A549 (cell line): ENCODE data around the gene INSL3. TPM values are rescaled to one million over a fixed set of nuclear protein-coding genes. Genes with fewer than 3 reads are reported as not detected.

Experiments used
- ATAC-seq, 2 experiments: fragments of 200-7000 bp in 1 of 2; fragments of >200 bp in 1 of 2; cut with Nextera tagmentation in 1 of 2; cut with Tn5 transposase in 1 of 2; 3 replicates each; pipeline versions ENCODE4 v1.8.0 to v1.9.1; 2018 to 2020; ENCODE audit warnings: mild to moderate bottlenecking in 1 of 2, moderate library complexity in 1 of 2
- CTCF ChIA-PET: fragments of 300-600 bp; sonication (Branson Sonifier 250); formaldehyde crosslinking; extraction: SDS; loops from one replicate; lab custom pipeline; 2021; ENCODE audit warnings: antibody characterized with exemption, inconsistent platforms; lab: Yijun Ruan, JAX
- POLR2A ChIA-PET: fragments of 350-600 bp; formaldehyde crosslinking; extraction: SDS; loops from one replicate; lab custom pipeline; 2021; ENCODE audit warnings: antibody characterized with exemption, inconsistent platforms; lab: Yijun Ruan, JAX
- DNase-seq, 2 experiments: peaks; one replicate each; pipeline versions ENCODE4 v3.0.0 to v3.0.0-alpha.2; 2011 to 2016; ENCODE audit warnings: low read depth in 1 of 2, low spot score in 1 of 2
- FAIRE-seq: peaks from 2 replicates; lab custom pipeline; 2011; peaks lifted over from hg19 to GRCh38; lab: Jason Lieb, UNC
- H3K27ac ChIP-seq, 2 experiments: fragments of >200 bp; sonication (Bioruptor Twin); formaldehyde crosslinking; 3 replicates each; pipeline ENCODE4 v1.5.1; 2016 to 2017
- H3K4me1 ChIP-seq: fragments of >200 bp; sonication (Bioruptor Twin); formaldehyde crosslinking; 3 replicates; pipeline ENCODE4 v1.6.1; 2016
- H3K4me2 ChIP-seq: fragments of >200 bp; sonication (Bioruptor Twin); formaldehyde crosslinking; 3 replicates; pipeline ENCODE4 v1.6.1; 2016
- H3K4me3 ChIP-seq: fragments of >200 bp; sonication (Bioruptor Twin); formaldehyde crosslinking; 3 replicates; pipeline ENCODE4 v1.5.1; 2016
- H3K9me3 ChIP-seq: fragments of >200 bp; sonication (Bioruptor Twin); formaldehyde crosslinking; 3 replicates; pipeline ENCODE4 v1.6.1; 2016
- BHLHE40 ChIP-seq: IDR thresholded peaks from 2 replicates; pipeline ENCODE4 v1.6.1; 2012; ENCODE audit warnings: low read depth, low read length, inconsistent platforms
- CBX2 ChIP-seq: fragments of 200-600 bp; sonication (generic); IDR thresholded peaks from 2 replicates; pipeline ENCODE4 v1.6.1; 2016; ENCODE audit warnings: low read depth, mild to moderate bottlenecking, borderline replicate concordance
- CHD2 ChIP-seq: fragments of 150-350 bp; IDR thresholded peaks from 2 replicates; pipeline ENCODE4 v1.6.1; 2014; ENCODE audit warnings: low read length; ENCODE audit not compliant: partially characterized antibody
- CHD4 ChIP-seq: fragments of 200-600 bp; sonication (generic); IDR thresholded peaks from 2 replicates; pipeline ENCODE4 v1.6.1; 2016; ENCODE audit warnings: antibody characterized with exemption, mild to moderate bottlenecking, borderline replicate concordance
- CTCF ChIP-seq: fragments of >200 bp; sonication (Bioruptor Twin); formaldehyde crosslinking; IDR thresholded peaks from 3 replicates; pipeline ENCODE4 v1.5.1; 2016
- E2F6 ChIP-seq: IDR thresholded peaks from 2 replicates; pipeline ENCODE4 v1.6.1; 2012; ENCODE audit warnings: low read depth, borderline replicate concordance
- EHMT2 ChIP-seq: fragments of 200-600 bp; sonication (generic); IDR thresholded peaks from 2 replicates; pipeline ENCODE4 v1.6.1; 2016; ENCODE audit warnings: antibody characterized with exemption, low read depth, mild to moderate bottlenecking, moderate library complexity
- ELK1 ChIP-seq: fragments of 150-350 bp; IDR thresholded peaks from 2 replicates; pipeline ENCODE4 v1.6.1; 2014; ENCODE audit warnings: low read depth, mild to moderate bottlenecking, low read length
- EP300 ChIP-seq, 2 experiments: fragments of >200 bp; sonication (Bioruptor Twin); formaldehyde crosslinking; IDR thresholded peaks; 2 replicates in 1 of 2; 3 replicates in 1 of 2; pipeline ENCODE4 v1.6.1; 2016 to 2017
- ESRRA ChIP-seq: fragments of 150-350 bp; IDR thresholded peaks from 2 replicates; pipeline ENCODE4 v1.6.1; 2014; ENCODE audit warnings: mild to moderate bottlenecking, low read length, borderline replicate concordance
- FOSB ChIP-seq: fragments of 250-450 bp; sonication (Bioruptor Pico); IDR thresholded peaks from 2 replicates; pipeline ENCODE4 v1.5.0; 2020; ENCODE audit warnings: mild to moderate bottlenecking, moderate library complexity
- GATA3 ChIP-seq: IDR thresholded peaks from 2 replicates; pipeline ENCODE4 v1.6.1; 2012; ENCODE audit warnings: borderline replicate concordance
- HEYL ChIP-seq: fragments of 250-450 bp; sonication (Bioruptor Pico); IDR thresholded peaks from 2 replicates; pipeline ENCODE4 v1.8.0; 2021; ENCODE audit warnings: mild to moderate bottlenecking, moderate library complexity
- HOXB13 ChIP-seq: fragments of 250-450 bp; sonication (Bioruptor Pico); IDR thresholded peaks from 2 replicates; pipeline ENCODE4 v1.5.0; 2020; ENCODE audit warnings: low read depth, mild to moderate bottlenecking, moderate library complexity
- JUN ChIP-seq, 2 experiments: fragments of >200 bp; sonication (Bioruptor Twin); formaldehyde crosslinking; IDR thresholded peaks; 2 replicates in 1 of 2; 3 replicates in 1 of 2; pipeline ENCODE4 v1.6.1; 2016 to 2017
- KDM1A ChIP-seq: fragments of 200-600 bp; sonication (generic); IDR thresholded peaks from 2 replicates; pipeline ENCODE4 v1.6.1; 2016; ENCODE audit warnings: low read depth, mild to moderate bottlenecking
- KDM5A ChIP-seq: fragments of 200-600 bp; sonication (generic); IDR thresholded peaks from 2 replicates; pipeline ENCODE4 v1.6.1; 2016; ENCODE audit warnings: antibody characterized with exemption, mild to moderate bottlenecking
- MAX ChIP-seq: IDR thresholded peaks from 2 replicates; pipeline ENCODE4 v1.6.1; 2012
- NPAS2 ChIP-seq: fragments of 250-450 bp; sonication (Bioruptor Pico); IDR thresholded peaks from 2 replicates; pipeline ENCODE4 v1.8.0; 2022; ENCODE audit warnings: mild to moderate bottlenecking, moderate library complexity, borderline replicate concordance
- NR3C1 ChIP-seq: fragments of >200 bp; sonication (Bioruptor Twin); formaldehyde crosslinking; IDR thresholded peaks from 3 replicates; pipeline ENCODE4 v1.6.1; 2017
- RAD21 ChIP-seq, 2 experiments: fragments of >200 bp in 1 of 2; sonication (Bioruptor Twin) in 1 of 2; formaldehyde crosslinking in 1 of 2; IDR thresholded peaks in 1 of 2; conservative IDR thresholded peaks in 1 of 2; 2 replicates in 1 of 2; 3 replicates in 1 of 2; pipeline ENCODE4 v1.6.1; 2012 to 2018; ENCODE audit warnings: inconsistent platforms in 1 of 2
- RARB ChIP-seq: fragments of 250-450 bp; sonication (Bioruptor Pico); IDR thresholded peaks from 2 replicates; pipeline ENCODE4 v1.8.0; 2021; ENCODE audit warnings: mild to moderate bottlenecking, moderate library complexity
- RNF2 ChIP-seq: fragments of 200-600 bp; sonication (generic); IDR thresholded peaks from 2 replicates; pipeline ENCODE4 v1.6.1; 2016; ENCODE audit warnings: low read depth, mild to moderate bottlenecking, antibody characterized with exemption, moderate library complexity, borderline replicate concordance
- SMC3 ChIP-seq: fragments of >200 bp; sonication (Bioruptor Twin); formaldehyde crosslinking; IDR thresholded peaks from 3 replicates; pipeline ENCODE4 v1.6.1; 2018; ENCODE audit warnings: inconsistent platforms
- SREBF2 ChIP-seq: fragments of 450-650 bp; IDR thresholded peaks from 2 replicates; pipeline ENCODE4 v1.6.1; 2014; ENCODE audit warnings: mild to moderate bottlenecking, moderate library complexity
- TP53 ChIP-seq: fragments of 250-450 bp; sonication (Bioruptor Pico); IDR thresholded peaks from 2 replicates; pipeline ENCODE4 v1.5.0; 2021; ENCODE audit warnings: mild to moderate bottlenecking, moderate library complexity
- ZFP36 ChIP-seq: fragments of 450-650 bp; IDR thresholded peaks from 2 replicates; pipeline ENCODE4 v1.6.1; 2014; ENCODE audit warnings: borderline replicate concordance; ENCODE audit not compliant: partially characterized antibody
- ZSCAN20 ChIP-seq: fragments of 250-450 bp; sonication (Bioruptor Pico); IDR thresholded peaks from 2 replicates; pipeline ENCODE4 v1.8.0; 2022; ENCODE audit warnings: mild to moderate bottlenecking, moderate library complexity
- WGBS: methylation state at CpG from one replicate; pipeline ENCODE4 v1.1.6; 2017; ENCODE audit errors: missing lambda C conversion rate; 5-methylcytosine and 5-hydroxymethylcytosine counted together
- polyA plus RNA-seq, 4 experiments: library from polyadenylated mRNA; depleted of rRNA in 3 of 4; stranded (reverse); fragments of >200 nt; fragmentation: RNase III in 1 of 4; extraction: RNeasy Plus Mini Kit Qiagen cat#74134 plus additional on column Dnase treatment in 1 of 4; gene quantifications; 2 replicates in 3 of 4; 3 replicates in 1 of 4; pipeline ENCODE4 v1.2.3, GENCODE V29; 2011 to 2017
- TF ChIP-seq, protein P1 (sequence below): fragments of >200 bp; sonication (Bioruptor Twin); formaldehyde crosslinking; IDR thresholded peaks from 3 replicates; pipeline ENCODE4 v1.6.1; 2016

INSL3 gene
- polyA plus RNA-seq, 2 of the 4 experiments (the other 2 are of a cell fraction) = 0.25 to 0.27 TPM

DNA sequence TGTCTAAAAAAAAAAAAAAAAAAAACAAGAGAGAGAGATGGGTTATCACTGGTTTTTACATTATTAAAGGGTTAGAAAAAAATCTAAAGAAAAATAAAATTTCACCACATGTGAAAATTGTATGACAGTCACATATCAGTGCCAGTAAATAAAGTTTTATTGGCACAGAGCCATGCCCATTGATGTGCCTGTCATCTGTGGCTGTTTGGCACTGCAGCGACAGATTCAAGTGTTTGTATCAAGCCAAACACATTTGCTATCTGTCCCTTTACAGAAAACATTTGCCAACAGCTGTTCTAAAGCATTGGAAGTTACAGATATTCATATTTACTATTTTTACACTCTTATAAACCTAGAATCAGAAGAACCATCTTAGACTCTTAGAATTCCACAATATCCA, 53.8 kb downstream of the INSL3 start:
- DNase-seq (no peak), ATAC-seq (no peak), FAIRE-seq (no peak)
- 74% methylated on average over 1 of the region's 1 CpG for WGBS
- POLR2A ChIA-PET = no interaction called here
- Histone ChIP-seq H3K9me3 (no peaks in the 10 kb centered on the region), H3K27ac (peak overlapping the region; percentile 84 to 94; a peak in 5 of 6 replicates), H3K4me1 (peaks cover 28% of the 10 kb centered on the region), H3K4me3 (no peak overlapping the region), H3K4me2 (peak overlapping the region; percentile 87; the same call in 1 of the 3 replicates)
- TF ChIP-seq NPAS2 (CRISPR knock-in tag) (no peak), ELK1 (no peak), HEYL (CRISPR knock-in tag) (no peak), CBX2 (no peak), TP53 (no peak), RARB (no peak), MAX (no peak), E2F6 (no peak), FOSB (CRISPR knock-in tag) (no peak), KDM1A (no peak), ESRRA (no peak), RNF2 (no peak), ZSCAN20 (no peak), HOXB13 (CRISPR knock-in tag) (no peak), CHD4 (no peak)
- CTCF ChIA-PET = interaction anchor here (0.8 to 3.3 kb wide), 25 partner anchors 8 to 463 kb away, joined by 3 to 29 read pairs (median 5); partner anchors contain the start of genes FCHO1 and MRPL34

DNA sequence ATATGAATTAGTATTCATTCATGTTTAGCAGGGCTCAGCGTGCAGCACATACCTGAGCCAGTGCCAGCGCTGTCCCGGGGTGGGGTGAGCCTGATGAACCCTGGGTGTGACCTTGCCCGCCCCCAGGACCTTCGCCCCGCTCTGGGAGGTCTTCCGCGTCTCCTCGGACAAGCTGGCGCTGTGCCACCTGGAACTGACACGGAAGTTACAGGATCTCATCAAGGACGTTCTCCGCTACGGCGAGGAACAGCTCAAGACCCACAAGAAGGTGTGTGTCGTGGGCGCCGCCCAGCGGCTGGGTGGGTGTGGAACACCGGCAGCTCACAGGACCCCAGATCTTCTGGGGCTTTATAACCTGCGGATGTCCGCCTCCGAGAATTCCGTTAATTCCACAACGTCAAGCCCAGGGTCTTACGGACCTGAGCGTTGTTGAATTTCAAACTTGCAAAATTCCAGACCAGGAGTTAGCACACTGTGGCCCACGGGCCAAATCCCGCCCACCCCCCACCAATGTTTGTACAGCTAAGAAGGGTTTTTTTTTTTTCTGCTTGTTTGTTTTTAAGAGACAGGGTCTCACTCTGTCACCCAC, 54.7 kb downstream of the INSL3 start:
- ATAC-seq (peak; percentile 83 to 89), DNase-seq (peak; percentile 64 to 97), FAIRE-seq (peak; percentile 76)
- TF ChIP-seq, protein P1, sequence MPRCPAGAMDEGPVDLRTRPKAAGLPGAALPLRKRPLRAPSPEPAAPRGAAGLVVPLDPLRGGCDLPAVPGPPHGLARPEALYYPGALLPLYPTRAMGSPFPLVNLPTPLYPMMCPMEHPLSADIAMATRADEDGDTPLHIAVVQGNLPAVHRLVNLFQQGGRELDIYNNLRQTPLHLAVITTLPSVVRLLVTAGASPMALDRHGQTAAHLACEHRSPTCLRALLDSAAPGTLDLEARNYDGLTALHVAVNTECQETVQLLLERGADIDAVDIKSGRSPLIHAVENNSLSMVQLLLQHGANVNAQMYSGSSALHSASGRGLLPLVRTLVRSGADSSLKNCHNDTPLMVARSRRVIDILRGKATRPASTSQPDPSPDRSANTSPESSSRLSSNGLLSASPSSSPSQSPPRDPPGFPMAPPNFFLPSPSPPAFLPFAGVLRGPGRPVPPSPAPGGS = 0 out of 3 replicates have a peak, but pooled peaks have one; percentile 27
- no peak for TF ChIP-seq ZFP36
- peak; percentile 40; the same call in 1 of the 2 replicates for TF ChIP-seq KDM5A
- no peak for TF ChIP-seq CHD2
- no peak for TF ChIP-seq BHLHE40
- no peak for TF ChIP-seq NR3C1
- TF ChIP-seq EP300 (IDR thresholded peaks at IDR 0.05) = peak in 1 of 2 experiments; percentile 66; a peak in 1 of 5 replicates
- TF ChIP-seq SREBF2 = no peak
- TF ChIP-seq E2F6 = no peak; the same call in 1 of the 2 replicates
- peak; percentile 91 to 94 for TF ChIP-seq RAD21 (conservative IDR thresholded peaks at IDR 0.05 in 1 of 2, IDR thresholded peaks at IDR 0.05 in 1 of 2)
- TF ChIP-seq CTCF = peak; percentile 83
- peak; percentile 52; the same call in 1 of the 2 replicates for TF ChIP-seq GATA3
- peak; percentile 87 for TF ChIP-seq SMC3
- peak; percentile 91 for TF ChIP-seq ESRRA
- TF ChIP-seq MAX = peak; percentile 70
- no peak for TF ChIP-seq EHMT2
- peak in 1 of 2 experiments; percentile 56; a peak in 1 of 5 replicates for TF ChIP-seq JUN (IDR thresholded peaks at IDR 0.05)
- ChIA-PET POLR2A (interaction anchor here (0.7 to 1.4 kb wide), 3 partner anchors 93 to 270 kb away, joined by 3 to 8 read pairs (median 4); partner anchors contain the start of gene RPL18A), CTCF (interaction anchor here (0.8 to 3.3 kb wide), 56 partner anchors 9 to 462 kb away, joined by 3 to 29 read pairs (median 4); partner anchors contain the start of genes FCHO1, MAP1S, MRPL34 and TMEM221)
- Histone ChIP-seq H3K9me3 (no peaks in the 10 kb centered on the region), H3K4me1 (peaks cover 28% of the 10 kb centered on the region), H3K27ac (peak overlapping the region; percentile 84 to 94), H3K4me3 (peak overlapping the region; percentile 24; the same call in 2 of the 3 replicates), H3K4me2 (peak overlapping the region; percentile 87)
- WGBS = 0% methylated on average over 6 of the region's 29 CpGs
